HG03060 (cell line): ENCODE results near the gene FGA.

Experiments used
- ATAC-seq: cut with Tn5 transposase; IDR thresholded peaks from one replicate; pipeline ENCODE4 v1.9.1; 2021; ENCODE audit warnings: low read depth, moderate number of reproducible peaks; ENCODE audit not compliant: unreplicated experiment

The FGA gene

GRCh38 chr4:154545689-154546088 is 44.9 kb downstream of the FGA start:
- no peak for ATAC-seq

DNA sequence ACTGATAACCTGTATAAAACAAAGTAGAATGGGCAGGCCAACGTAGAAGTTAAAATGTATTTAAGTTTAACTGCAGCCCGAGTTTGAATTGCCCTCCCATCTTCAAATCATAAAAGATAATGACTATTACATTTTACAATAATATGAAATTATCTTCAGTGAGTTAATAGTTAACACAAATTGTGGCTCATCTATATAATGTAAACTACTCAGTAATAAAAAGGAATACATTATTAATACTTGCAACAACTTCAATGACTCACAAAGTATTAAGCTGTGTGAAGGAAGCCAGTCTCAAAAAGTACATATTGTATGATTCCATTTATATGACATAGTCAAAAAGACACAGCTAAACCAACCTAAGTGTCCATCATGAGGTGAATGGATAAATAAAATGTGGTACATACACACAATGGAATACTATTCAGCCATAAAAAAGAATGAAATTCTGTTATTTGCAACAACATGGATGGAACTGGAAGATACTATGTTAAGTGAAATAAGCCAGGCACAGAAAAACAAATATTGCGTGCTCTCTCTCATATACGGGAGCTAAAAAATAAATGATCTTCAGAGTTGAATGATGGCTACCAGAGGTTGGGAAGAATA is 48.2 kb downstream of the FGA start:
- ATAC-seq = no peak
